HepG2 (cell line): Measurements from ENCODE around the gene ZMIZ2. TPM values are rescaled to one million over a fixed set of nuclear protein-coding genes. Genes with fewer than 3 reads are reported as not detected.

Experiments used
- ATAC-seq: fragments of 200-7000 bp; cut with Tn5 transposase; 3 replicates; pipeline ENCODE4 v1.9.1; 2020; ENCODE audit warnings: mild to moderate bottlenecking, moderate library complexity
- BruUV-seq: library from RNA; stranded (reverse); fragments of 400-500 nt; replicated peaks from 2 replicates; lab custom pipeline; 2021; lab: Mats Ljungman, UMichigan
- CTCF ChIA-PET: fragments of 300-600 bp; formaldehyde crosslinking; extraction: SDS; loops from one replicate; lab custom pipeline; 2021; ENCODE audit warnings: low total read pairs, inconsistent platforms, low intra/inter-chr PET ratio; lab: Yijun Ruan, JAX
- POLR2A ChIA-PET: fragments of 350-600 bp; sonication (Branson Sonifier 250); formaldehyde crosslinking; loops from one replicate; lab custom pipeline; 2020; ENCODE audit warnings: antibody characterized with exemption, inconsistent platforms; lab: Yijun Ruan, JAX
- DNase-seq: peaks from one replicate; pipeline ENCODE4 v3.0.0-alpha.2; 2015; ENCODE audit warnings: low spot score
- FAIRE-seq: peaks from 3 replicates; lab custom pipeline; 2011; peaks lifted over from hg19 to GRCh38; lab: Jason Lieb, UNC
- H2AFZ ChIP-seq: one replicate; pipeline ENCODE4 v1.6.1; 2011; ENCODE audit warnings: low read length, inconsistent platforms
- H3K27ac ChIP-seq: fragments of 300-600 bp; 3 replicates; pipeline ENCODE4 v1.8.0; 2011; ENCODE audit warnings: mixed run types, mild to moderate bottlenecking, mixed read lengths, low read length, inconsistent platforms; ENCODE audit not compliant: insufficient read depth; ENCODE audit errors: extremely low read length
- H3K27me3 ChIP-seq, 2 experiments: fragments of 200-600 bp in 1 of 2; 2 replicates in 1 of 2; 3 replicates in 1 of 2; pipeline versions ENCODE4 v1.6.0 to v1.8.0; 2011; ENCODE audit warnings: low read length in 2 of 2, mild to moderate bottlenecking in 2 of 2, moderate library complexity in 2 of 2, inconsistent platforms in 1 of 2; ENCODE audit not compliant: insufficient read depth in 2 of 2, control insufficient read depth in 1 of 2
- H3K36me3 ChIP-seq, 2 experiments: fragments of 200-600 bp in 1 of 2; replicated peaks in 1 of 2; 2 replicates in 1 of 2; 3 replicates in 1 of 2; pipeline versions ENCODE4 v1.5.1 to v1.8.0; 2011; ENCODE audit warnings: low read length in 2 of 2, inconsistent platforms in 1 of 2; ENCODE audit not compliant: insufficient read depth in 2 of 2, control insufficient read depth in 1 of 2
- H3K4me1 ChIP-seq: 2 replicates; pipeline ENCODE4 v1.5.1; 2012; ENCODE audit warnings: low read length, inconsistent platforms; ENCODE audit not compliant: insufficient read depth
- H3K4me2 ChIP-seq: 2 replicates; pipeline ENCODE4 v1.6.0; 2011; ENCODE audit warnings: low read depth, low read length, inconsistent platforms
- H3K4me3 ChIP-seq, 3 experiments: fragments of 200-600 bp in 1 of 3; sonication (generic), shearing (Covaris generic) in 1 of 3; replicated peaks in 1 of 3; 2 replicates each; pipeline ENCODE4 v1.5.1; 2011 to 2016; ENCODE audit warnings: low read length in 3 of 3, inconsistent platforms in 2 of 3, low read depth in 2 of 3, mild to moderate bottlenecking in 2 of 3, control low read depth in 1 of 3, mixed read lengths in 1 of 3; ENCODE audit not compliant: insufficient read depth in 1 of 3
- H3K79me2 ChIP-seq: one replicate; pipeline ENCODE4 v1.6.1; 2011; ENCODE audit warnings: low read length, inconsistent platforms; ENCODE audit not compliant: insufficient read depth
- H3K9ac ChIP-seq: 2 replicates; pipeline ENCODE4 v1.6.0; 2011; ENCODE audit warnings: mild to moderate bottlenecking, low read depth, low read length, inconsistent platforms; ENCODE audit not compliant: insufficient read depth
- H3K9me3 ChIP-seq: 2 replicates; pipeline ENCODE4 v1.5.1; 2012; ENCODE audit warnings: mild to moderate bottlenecking, low read length
- H4K20me1 ChIP-seq: 2 replicates; pipeline ENCODE4 v1.6.0; 2011; ENCODE audit warnings: inconsistent platforms, mild to moderate bottlenecking, low read length, moderate library complexity; ENCODE audit not compliant: insufficient read depth
- CEBPB ChIP-seq: IDR thresholded peaks from 2 replicates; pipeline ENCODE4 v1.6.1; 2011; ENCODE audit warnings: low read depth, low read length, improper control_type of control experiment, borderline replicate concordance
- CEBPG ChIP-seq: IDR thresholded peaks from 2 replicates; pipeline ENCODE4 v1.6.1; 2016
- GPN1 ChIP-seq: sonication (generic); formaldehyde crosslinking; IDR thresholded peaks from 2 replicates; pipeline ENCODE4 v1.5.1; 2020; ENCODE audit warnings: missing genetic modification reagents, borderline replicate concordance
- ZFY ChIP-seq: sonication (generic); formaldehyde crosslinking; IDR thresholded peaks from 2 replicates; pipeline ENCODE4 v1.4.0; 2020; ENCODE audit warnings: missing genetic modification reagents
- ZNF770 ChIP-seq: sonication (generic); formaldehyde crosslinking; IDR thresholded peaks from 2 replicates; pipeline ENCODE4 v1.5.0; 2020; ENCODE audit warnings: mild to moderate bottlenecking, missing genetic modification reagents
- WGBS: methylation state at CpG from one replicate; pipeline ENCODE4 v1.1.6; 2017; ENCODE audit warnings: low lambda C conversion rate; 5-methylcytosine and 5-hydroxymethylcytosine counted together
- in situ Hi-C: cut with HindIII; loops from 2 replicates; pipeline ENCODE4 v1.10.0; 2017; ENCODE audit warnings: low pct_unique_long_range_greater_than_20kb; ENCODE audit not compliant: extremely low pct_ligation_motif_present
- intact Hi-C: fragments of 100-400 bp; cut with micrococcal nuclease; formaldehyde crosslinking; loops from one replicate; pipeline ENCODE4 v1.10.0; 2022; ENCODE audit not compliant: unreplicated experiment
- polyA plus RNA-seq, 8 experiments: library from polyadenylated mRNA; depleted of rRNA in 3 of 8; stranded (reverse) in 7 of 8; unstranded in 1 of 8; fragments of >200 nt; fragmentation: Illumina TruSeq in 4 of 8; extraction: Trizol in 4 of 8; gene quantifications; 2 replicates each; pipeline versions ENCODE4 v1.2.1 to v1.2.3, GENCODE V29; 2011 to 2016; ENCODE audit warnings: low read depth in 4 of 8, missing spikeins in 1 of 8, mixed read lengths in 1 of 8; ENCODE audit not compliant: insufficient read depth in 1 of 8
- total RNA-seq, 5 experiments: library from RNA; depleted of rRNA; stranded (reverse); fragments of >200 nt; fragmentation: Illumina TruSeq; extraction: Trizol; gene quantifications; 2 replicates each; pipeline ENCODE4 v1.2.3, GENCODE V29; 2016; ENCODE audit warnings: low read depth in 1 of 5

ZMIZ2 gene
- total and polyA plus RNA-seq, 2 of the 13 experiments (the other 11 are each of a cell fraction or from before 2014, with no cell fraction given), result 4.9 to 7.9 TPM

DNA sequence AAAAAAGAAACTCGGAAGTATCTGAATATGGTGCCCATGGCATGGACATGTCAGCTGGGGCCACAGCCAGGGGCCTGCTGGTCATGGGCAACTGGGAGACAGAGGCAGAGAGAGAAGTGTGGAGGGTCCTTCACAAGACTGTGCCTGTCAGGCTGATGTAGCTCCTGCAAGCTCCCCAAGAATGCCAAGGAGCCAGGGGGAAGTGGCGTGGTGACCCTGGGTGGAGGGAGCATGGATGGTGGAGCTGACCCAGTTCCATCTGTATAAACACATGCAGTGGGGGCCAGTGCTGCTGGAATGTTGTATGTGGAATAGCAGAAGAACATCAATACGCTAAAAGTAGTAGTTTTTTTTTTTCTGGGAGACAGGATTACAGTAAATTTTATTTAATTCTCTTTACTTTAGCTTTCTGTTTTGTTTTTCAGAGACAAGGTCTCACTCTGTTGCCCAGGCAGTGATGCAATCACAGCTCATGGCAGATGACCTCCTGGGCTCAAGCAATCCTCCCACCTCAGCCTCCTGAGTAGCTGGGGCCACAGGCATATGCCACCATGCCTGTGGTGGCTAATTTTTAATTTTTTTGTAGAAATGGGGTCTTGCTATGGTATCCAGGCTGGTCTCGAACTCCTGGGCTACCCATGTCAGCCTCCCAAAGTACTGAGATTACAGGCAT lies 10.5 kb upstream of the ZMIZ2 start:
- Histone ChIP-seq H3K27ac (no peak overlapping the region), H3K4me1 (peaks cover 18% of the 10 kb centered on the region), H4K20me1 (no peaks in the 10 kb centered on the region), H3K9me3 (no peaks in the 10 kb centered on the region), H3K27me3 (no peaks in the 10 kb centered on the region), H3K4me2 (no peak overlapping the region), H2AFZ (no peak overlapping the region), H3K36me3 (no peaks in the 10 kb centered on the region), H3K4me3 (no peak overlapping the region), H3K79me2 (no peaks in the 10 kb centered on the region), H3K9ac (no peak overlapping the region)
- in situ Hi-C loops (no loop called here), intact Hi-C loops (no loop called here)
- DNase-seq (no peak), ATAC-seq (no peak), FAIRE-seq (no peak)
- TF ChIP-seq GPN1 (CRISPR knock-in tag), result no peak
- peak; percentile 85 for TF ChIP-seq ZNF770 (CRISPR knock-in tag)
- 0 out of 2 replicates have a peak, but pooled peaks have one; percentile 30 for TF ChIP-seq CEBPG (CRISPR knock-in tag)
- no peak for TF ChIP-seq ZFY (CRISPR knock-in tag)
- peak; percentile 48; the same call in 1 of the 2 replicates for TF ChIP-seq CEBPB
- CTCF ChIA-PET, result no interaction called here
- 67% methylated on average over 4 of the region's 4 CpGs for WGBS
- POLR2A ChIA-PET, result no interaction called here
- BruUV-seq, result no TSS peak
